Panc1 (cell line): ENCODE measurements around the gene PPEF1.

ENCODE experiments used
- POLR2AphosphoS5 ChIP-seq: IDR thresholded peaks from 2 replicates; pipeline ENCODE4 v1.6.1; 2012; ENCODE audit warnings: mild to moderate bottlenecking, low read depth, low read length, moderate library complexity
- TF ChIP-seq, protein P1 (sequence below): fragments of 450-650 bp; IDR thresholded peaks from 2 replicates; pipeline ENCODE4 v1.5.1; 2017; ENCODE audit warnings: mild to moderate bottlenecking
- TF ChIP-seq, protein P2 (sequence below), 2 experiments: IDR thresholded peaks; 2 replicates each; pipeline ENCODE4 v1.6.1; 2011 to 2012; ENCODE audit warnings: low read depth in 2 of 2, control low read depth in 1 of 2, low read length in 1 of 2, mild to moderate bottlenecking in 1 of 2, moderate library complexity in 1 of 2; ENCODE audit not compliant: insufficient read depth in 1 of 2

DNA sequence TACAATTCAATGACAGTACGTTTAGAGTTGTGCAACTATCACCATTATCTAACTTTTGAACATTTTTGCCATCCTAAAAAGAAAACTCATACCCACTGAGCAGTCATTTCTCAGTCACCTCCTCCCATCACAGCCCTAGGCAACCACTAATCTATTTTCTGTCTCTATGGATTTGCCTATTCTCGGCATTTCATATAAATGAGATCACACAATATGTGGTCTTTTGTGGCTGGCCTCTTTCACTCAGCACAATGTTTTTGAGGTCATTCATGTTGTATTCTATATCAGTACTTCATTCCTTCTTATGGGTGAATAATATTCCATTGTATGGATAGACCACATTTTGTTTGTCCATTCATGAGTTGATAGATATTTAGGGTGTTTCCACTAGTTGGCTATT is 103.0 kb downstream of the PPEF1 start:
- TF ChIP-seq, protein P1, sequence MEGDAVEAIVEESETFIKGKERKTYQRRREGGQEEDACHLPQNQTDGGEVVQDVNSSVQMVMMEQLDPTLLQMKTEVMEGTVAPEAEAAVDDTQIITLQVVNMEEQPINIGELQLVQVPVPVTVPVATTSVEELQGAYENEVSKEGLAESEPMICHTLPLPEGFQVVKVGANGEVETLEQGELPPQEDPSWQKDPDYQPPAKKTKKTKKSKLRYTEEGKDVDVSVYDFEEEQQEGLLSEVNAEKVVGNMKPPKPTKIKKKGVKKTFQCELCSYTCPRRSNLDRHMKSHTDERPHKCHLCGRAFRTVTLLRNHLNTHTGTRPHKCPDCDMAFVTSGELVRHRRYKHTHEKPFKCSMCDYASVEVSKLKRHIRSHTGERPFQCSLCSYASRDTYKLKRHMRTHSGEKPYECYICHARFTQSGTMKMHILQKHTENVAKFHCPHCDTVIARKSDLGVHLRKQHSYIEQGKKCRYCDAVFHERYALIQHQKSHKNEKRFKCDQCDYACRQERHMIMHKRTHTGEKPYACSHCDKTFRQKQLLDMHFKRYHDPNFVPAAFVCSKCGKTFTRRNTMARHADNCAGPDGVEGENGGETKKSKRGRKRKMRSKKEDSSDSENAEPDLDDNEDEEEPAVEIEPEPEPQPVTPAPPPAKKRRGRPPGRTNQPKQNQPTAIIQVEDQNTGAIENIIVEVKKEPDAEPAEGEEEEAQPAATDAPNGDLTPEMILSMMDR: no peak
- no peak for TF ChIP-seq POLR2AphosphoS5
- TF ChIP-seq, protein P2, sequence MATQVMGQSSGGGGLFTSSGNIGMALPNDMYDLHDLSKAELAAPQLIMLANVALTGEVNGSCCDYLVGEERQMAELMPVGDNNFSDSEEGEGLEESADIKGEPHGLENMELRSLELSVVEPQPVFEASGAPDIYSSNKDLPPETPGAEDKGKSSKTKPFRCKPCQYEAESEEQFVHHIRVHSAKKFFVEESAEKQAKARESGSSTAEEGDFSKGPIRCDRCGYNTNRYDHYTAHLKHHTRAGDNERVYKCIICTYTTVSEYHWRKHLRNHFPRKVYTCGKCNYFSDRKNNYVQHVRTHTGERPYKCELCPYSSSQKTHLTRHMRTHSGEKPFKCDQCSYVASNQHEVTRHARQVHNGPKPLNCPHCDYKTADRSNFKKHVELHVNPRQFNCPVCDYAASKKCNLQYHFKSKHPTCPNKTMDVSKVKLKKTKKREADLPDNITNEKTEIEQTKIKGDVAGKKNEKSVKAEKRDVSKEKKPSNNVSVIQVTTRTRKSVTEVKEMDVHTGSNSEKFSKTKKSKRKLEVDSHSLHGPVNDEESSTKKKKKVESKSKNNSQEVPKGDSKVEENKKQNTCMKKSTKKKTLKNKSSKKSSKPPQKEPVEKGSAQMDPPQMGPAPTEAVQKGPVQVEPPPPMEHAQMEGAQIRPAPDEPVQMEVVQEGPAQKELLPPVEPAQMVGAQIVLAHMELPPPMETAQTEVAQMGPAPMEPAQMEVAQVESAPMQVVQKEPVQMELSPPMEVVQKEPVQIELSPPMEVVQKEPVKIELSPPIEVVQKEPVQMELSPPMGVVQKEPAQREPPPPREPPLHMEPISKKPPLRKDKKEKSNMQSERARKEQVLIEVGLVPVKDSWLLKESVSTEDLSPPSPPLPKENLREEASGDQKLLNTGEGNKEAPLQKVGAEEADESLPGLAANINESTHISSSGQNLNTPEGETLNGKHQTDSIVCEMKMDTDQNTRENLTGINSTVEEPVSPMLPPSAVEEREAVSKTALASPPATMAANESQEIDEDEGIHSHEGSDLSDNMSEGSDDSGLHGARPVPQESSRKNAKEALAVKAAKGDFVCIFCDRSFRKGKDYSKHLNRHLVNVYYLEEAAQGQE (IDR thresholded peaks at IDR 0.05; ENCODE audit: insufficient read depth in 1 of 2, low read depth in 2 of 2, low read length in 1 of 2): no peak
